Subcutaneous adipose tissue (tissue), 4 donors: Measurements from ENCODE around the gene FTO. TPM values are rescaled to one million over a fixed set of nuclear protein-coding genes. Genes with fewer than 3 reads are reported as not detected.

Experiments used
- total RNA-seq, 4 donors: library from RNA; depleted of rRNA; stranded (reverse); fragments of >200 nt; gene quantifications; one replicate each; pipeline ENCODE4 v1.1.0, GENCODE V29; 2016
- TF ChIP-seq, protein P1 (sequence below): fragments of 450-650 bp; IDR thresholded peaks from one replicate; pipeline ENCODE4 v1.5.1; 2016; ENCODE audit warnings: low read depth, mild to moderate bottlenecking, control low read depth, antibody characterized with exemption, moderate library complexity

Gene FTO
- total RNA-seq, 4 donors from 2014 or later, result 74.3 to 102 (median 90.9) TPM

DNA sequence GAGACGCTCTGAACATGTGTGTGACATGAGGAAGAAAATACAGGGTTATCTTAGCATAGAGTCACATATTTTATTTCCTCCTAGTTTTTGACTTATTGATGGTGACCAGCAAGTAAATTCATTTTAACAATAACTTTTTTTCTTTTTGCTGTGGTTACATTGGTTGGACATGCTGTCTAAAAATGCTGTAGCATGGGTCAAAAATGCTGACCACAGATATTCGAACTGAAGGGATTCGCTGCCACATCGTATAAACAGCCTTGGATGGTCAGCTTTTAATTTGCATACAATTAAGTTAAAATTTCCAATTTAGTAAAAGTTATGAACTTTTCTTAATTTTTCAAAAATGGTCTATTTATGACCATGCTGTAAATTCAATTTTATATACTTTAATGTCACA lies 30.8 kb upstream of the FTO start:
- TF ChIP-seq, protein P1, sequence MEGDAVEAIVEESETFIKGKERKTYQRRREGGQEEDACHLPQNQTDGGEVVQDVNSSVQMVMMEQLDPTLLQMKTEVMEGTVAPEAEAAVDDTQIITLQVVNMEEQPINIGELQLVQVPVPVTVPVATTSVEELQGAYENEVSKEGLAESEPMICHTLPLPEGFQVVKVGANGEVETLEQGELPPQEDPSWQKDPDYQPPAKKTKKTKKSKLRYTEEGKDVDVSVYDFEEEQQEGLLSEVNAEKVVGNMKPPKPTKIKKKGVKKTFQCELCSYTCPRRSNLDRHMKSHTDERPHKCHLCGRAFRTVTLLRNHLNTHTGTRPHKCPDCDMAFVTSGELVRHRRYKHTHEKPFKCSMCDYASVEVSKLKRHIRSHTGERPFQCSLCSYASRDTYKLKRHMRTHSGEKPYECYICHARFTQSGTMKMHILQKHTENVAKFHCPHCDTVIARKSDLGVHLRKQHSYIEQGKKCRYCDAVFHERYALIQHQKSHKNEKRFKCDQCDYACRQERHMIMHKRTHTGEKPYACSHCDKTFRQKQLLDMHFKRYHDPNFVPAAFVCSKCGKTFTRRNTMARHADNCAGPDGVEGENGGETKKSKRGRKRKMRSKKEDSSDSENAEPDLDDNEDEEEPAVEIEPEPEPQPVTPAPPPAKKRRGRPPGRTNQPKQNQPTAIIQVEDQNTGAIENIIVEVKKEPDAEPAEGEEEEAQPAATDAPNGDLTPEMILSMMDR, result no peak

DNA sequence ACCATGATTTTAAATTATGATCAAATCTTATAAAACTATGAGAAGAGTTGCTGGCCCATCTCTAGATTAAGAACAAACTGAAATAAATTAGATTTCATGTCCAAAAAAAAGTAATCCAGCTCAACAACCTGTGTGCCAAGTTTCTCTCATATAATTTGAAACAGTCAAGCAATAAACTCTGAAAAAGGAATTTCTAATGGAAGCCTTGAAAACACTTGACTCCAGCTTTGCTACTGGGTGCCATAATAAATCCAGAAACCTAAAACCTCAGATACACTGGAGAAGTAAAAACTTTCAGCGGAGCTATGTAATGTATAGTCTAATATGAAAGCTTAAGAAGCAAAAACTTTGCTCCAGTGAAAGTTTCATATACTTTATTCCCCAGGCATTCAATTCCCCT lies 25.8 kb upstream of the FTO start:
- TF ChIP-seq, protein P1, result no peak

- TF ChIP-seq, protein P1, result no peak
Observed at GRCh38 chr16:53678756-53679343, 25.1 kb upstream of the FTO start.

- TF ChIP-seq, protein P1, result no peak
Observed at GRCh38 chr16:53680756-53681155, 23.2 kb upstream of the FTO start.

- TF ChIP-seq, protein P1, result no peak
Observed at GRCh38 chr16:53681354-53681753, 22.6 kb upstream of the FTO start.

DNA sequence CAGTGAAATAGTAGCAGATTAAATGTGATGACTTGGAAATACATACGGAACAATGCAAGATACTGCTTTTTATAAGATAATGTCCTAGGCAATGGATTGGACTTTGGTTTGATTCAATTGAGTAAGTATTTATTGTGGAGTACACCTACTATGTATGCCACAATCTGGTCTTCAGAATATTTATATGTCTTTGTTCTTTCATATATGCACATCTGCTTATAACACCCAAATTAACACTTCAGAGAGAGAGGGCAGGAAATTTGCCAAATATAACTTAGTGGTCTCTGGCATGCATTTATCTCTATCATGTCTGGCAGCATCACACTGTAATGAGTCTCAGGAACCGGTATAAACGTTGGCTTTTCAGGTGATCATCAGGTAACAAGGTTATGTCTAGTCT lies 17.2 kb upstream of the FTO start:
- TF ChIP-seq, protein P1, result no peak

GRCh38 chr16:53689636-53690035 lies 14.3 kb upstream of the FTO start:
- TF ChIP-seq, protein P1, result no peak
